Liver (tissue), 9 donors: ENCODE measurements around the gene CIAO3. TPM values are rescaled to one million over a fixed set of nuclear protein-coding genes. Genes with fewer than 3 reads are reported as not detected.

Experiments
- DNase-seq: peaks from one replicate; pipeline ENCODE4 v3.0.0-alpha.2; 2017; ENCODE audit warnings: low spot score
- H3K27ac ChIP-seq, 2 donors: one replicate each; pipeline ENCODE4 v1.7.0; 2013; ENCODE audit warnings: inconsistent platforms in 2 of 2, low read length in 2 of 2, control low read depth in 1 of 2, low read depth in 1 of 2, mild to moderate bottlenecking in 1 of 2
- H3K27me3 ChIP-seq, 4 donors: one replicate each; pipeline versions ENCODE4 v1.6.1 to v1.7.0; 2013; ENCODE audit warnings: low read length in 3 of 4, inconsistent platforms in 1 of 4, mild to moderate bottlenecking in 1 of 4, moderate library complexity in 1 of 4; ENCODE audit not compliant: control insufficient read depth in 4 of 4, insufficient read depth in 4 of 4
- H3K36me3 ChIP-seq, 4 donors: one replicate each; pipeline versions ENCODE4 v1.6.1 to v1.7.0; 2013; ENCODE audit warnings: low read length in 3 of 4, mild to moderate bottlenecking in 3 of 4, low read depth in 1 of 4, moderate library complexity in 1 of 4; ENCODE audit not compliant: control insufficient read depth in 4 of 4, insufficient read depth in 3 of 4
- H3K4me1 ChIP-seq, 4 donors: one replicate each; pipeline versions ENCODE4 v1.6.1 to v1.7.0; 2013; ENCODE audit warnings: low read length in 3 of 4, mild to moderate bottlenecking in 3 of 4, moderate library complexity in 1 of 4; ENCODE audit not compliant: control insufficient read depth in 4 of 4, insufficient read depth in 4 of 4
- H3K4me3 ChIP-seq, 3 donors: one replicate each; pipeline versions ENCODE4 v1.6.1 to v1.7.0; 2013; ENCODE audit warnings: low read length in 3 of 3, control low read depth in 1 of 3, low read depth in 1 of 3, mild to moderate bottlenecking in 1 of 3
- H3K9ac ChIP-seq, 2 donors: one replicate each; pipeline ENCODE4 v1.7.0; 2013; ENCODE audit warnings: low read length in 2 of 2, mild to moderate bottlenecking in 2 of 2, moderate library complexity in 2 of 2, control low read depth in 1 of 2, low read depth in 1 of 2
- H3K9me3 ChIP-seq, 4 donors: one replicate each; pipeline versions ENCODE4 v1.6.1 to v1.7.0; 2013; ENCODE audit warnings: low read length in 3 of 4; ENCODE audit not compliant: control insufficient read depth in 4 of 4
- EGR1 ChIP-seq, 2 donors: IDR thresholded peaks; 2 replicates each; pipeline ENCODE4 v1.6.1; 2016 to 2018; ENCODE audit warnings: antibody characterized with exemption in 2 of 2, low read depth in 2 of 2
- FOXA1 ChIP-seq: IDR thresholded peaks from 2 replicates; pipeline ENCODE4 v1.6.1; 2016; ENCODE audit warnings: antibody characterized with exemption
- FOXA2 ChIP-seq: IDR thresholded peaks from 2 replicates; pipeline ENCODE4 v1.6.1; 2016; ENCODE audit warnings: antibody characterized with exemption
- GABPA ChIP-seq, 2 donors: IDR thresholded peaks in 1 of 2; conservative IDR thresholded peaks in 1 of 2; 2 replicates each; pipeline ENCODE4 v1.6.1; 2016; ENCODE audit warnings: antibody characterized with exemption in 2 of 2, mild to moderate bottlenecking in 1 of 2, moderate library complexity in 1 of 2
- HNF4A ChIP-seq, 2 donors: conservative IDR thresholded peaks; 2 replicates each; pipeline ENCODE4 v1.6.1; 2016; ENCODE audit warnings: antibody characterized with exemption in 2 of 2, mild to moderate bottlenecking in 2 of 2
- HNF4G ChIP-seq: IDR thresholded peaks from 2 replicates; pipeline ENCODE4 v1.6.1; 2016; ENCODE audit warnings: antibody characterized with exemption
- JUND ChIP-seq, 2 donors: IDR thresholded peaks; 2 replicates each; pipeline ENCODE4 v1.6.1; 2016; ENCODE audit warnings: antibody characterized with exemption in 2 of 2
- NR2F2 ChIP-seq: IDR thresholded peaks from 2 replicates; pipeline ENCODE4 v1.6.1; 2016; ENCODE audit warnings: antibody characterized with exemption
- RAD21 ChIP-seq, 2 donors: IDR thresholded peaks; 2 replicates each; pipeline ENCODE4 v1.6.1; 2016; ENCODE audit warnings: antibody characterized with exemption in 2 of 2, mild to moderate bottlenecking in 2 of 2
- RXRA ChIP-seq, 2 donors: IDR thresholded peaks; 2 replicates each; pipeline ENCODE4 v1.6.1; 2017 to 2018; ENCODE audit warnings: antibody characterized with exemption in 2 of 2, mild to moderate bottlenecking in 1 of 2
- SP1 ChIP-seq: IDR thresholded peaks from 2 replicates; pipeline ENCODE4 v1.6.1; 2018; ENCODE audit warnings: antibody characterized with exemption, mild to moderate bottlenecking
- YY1 ChIP-seq: IDR thresholded peaks from 2 replicates; pipeline ENCODE4 v1.6.1; 2016; ENCODE audit warnings: antibody characterized with exemption, mild to moderate bottlenecking
- WGBS: extraction: QIAGEN DNeasy Blood & Tissue Kit; methylation state at CpG from one replicate; pipeline ENCODE4 v1.1.7; 2013; 5-methylcytosine and 5-hydroxymethylcytosine counted together
- polyA plus RNA-seq, 2 donors: library from polyadenylated mRNA; stranded (reverse) in 1 of 2; unstranded in 1 of 2; fragments of 200-250 nt in 1 of 2; fragments of >200 nt in 1 of 2; fragmentation: Nextera tagmentation in 1 of 2; extraction: Ambion mirVana in 1 of 2; gene quantifications; one replicate each; pipeline versions ENCODE4 v1.2.1 to v1.2.3, GENCODE V29; 2013 to 2015
- total RNA-seq, 2 donors: library from RNA; depleted of rRNA; stranded (reverse); fragments of >200 nt; gene quantifications; one replicate each; pipeline ENCODE4 v1.2.3, GENCODE V29; 2014
- TF ChIP-seq, protein P1 (sequence below): IDR thresholded peaks from 2 replicates; pipeline ENCODE4 v1.6.1; 2016; ENCODE audit warnings: antibody characterized with exemption
- TF ChIP-seq, protein P2 (sequence below): IDR thresholded peaks from 2 replicates; pipeline ENCODE4 v1.6.1; 2016; ENCODE audit warnings: antibody characterized with exemption, mild to moderate bottlenecking
- TF ChIP-seq, protein P3 (sequence below): IDR thresholded peaks from 2 replicates; pipeline ENCODE4 v1.6.1; 2016; ENCODE audit warnings: antibody characterized with exemption
- TF ChIP-seq, protein P4 (sequence below): IDR thresholded peaks from 2 replicates; pipeline ENCODE4 v1.6.1; 2016; ENCODE audit warnings: antibody characterized with exemption
- TF ChIP-seq, protein P5 (sequence below): fragments of 150-350 bp; IDR thresholded peaks from 2 replicates; pipeline ENCODE4 v1.5.1; 2017; ENCODE audit warnings: improper control_type of control experiment, low read depth, low read length; ENCODE audit not compliant: missing input control
- donor health status: healthy.
- donor health status: healthy.
- donor health status: healthy.
- donor health status: healthy.
- donor health status: healthy.

Gene CIAO3
- total and polyA plus RNA-seq, 4 donors = 13.2 to 24.3 (median 16.5) TPM

DNA sequence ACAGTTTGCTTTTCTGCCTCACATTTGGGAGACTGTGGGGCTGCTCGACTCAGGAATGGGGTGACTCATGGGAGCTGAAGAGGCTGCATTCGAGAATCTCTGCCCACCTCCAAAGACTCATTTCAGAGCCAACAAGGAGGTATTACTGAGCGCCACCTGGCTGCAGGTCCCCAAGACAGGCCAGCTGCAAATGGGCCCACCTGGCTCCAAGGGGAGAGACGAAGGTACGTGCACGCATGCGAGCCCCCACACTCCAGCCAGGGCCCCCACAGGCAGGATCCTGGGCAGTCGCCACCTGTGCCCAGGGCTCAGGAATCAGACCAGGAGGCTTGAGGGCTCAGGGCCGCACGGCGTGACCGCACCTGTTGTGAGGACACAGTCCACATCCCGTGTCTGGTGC is 7.9 kb downstream of the CIAO3 start:
- no peak overlapping the region for H3K27ac ChIP-seq
- no peaks in the 10 kb centered on the region for H3K27me3 ChIP-seq
- no peak overlapping the region for H3K9ac ChIP-seq
- H3K36me3 ChIP-seq = peaks cover 12 to 56% (median 14%) of the 10 kb centered on the region in 4 donors
- peaks cover 0 to 6% (median 4%) of the 10 kb centered on the region in 4 donors for H3K4me1 ChIP-seq
- no peaks in the 10 kb centered on the region for H3K9me3 ChIP-seq
- WGBS = 94% methylated on average over 13 of the region's 13 CpGs
- H3K4me3 ChIP-seq = no peak overlapping the region
- TF ChIP-seq EGR1 (IDR thresholded peaks at IDR 0.05; ENCODE audit: low read depth in 2 of 2) = no peak
- TF ChIP-seq FOXA1 = no peak
- TF ChIP-seq GABPA (IDR thresholded peaks at IDR 0.05 in 1 of 2, conservative IDR thresholded peaks at IDR 0.05 in 1 of 2) = no peak
- no peak for TF ChIP-seq JUND (IDR thresholded peaks at IDR 0.05)
- TF ChIP-seq HNF4G = no peak
- TF ChIP-seq, protein P1, sequence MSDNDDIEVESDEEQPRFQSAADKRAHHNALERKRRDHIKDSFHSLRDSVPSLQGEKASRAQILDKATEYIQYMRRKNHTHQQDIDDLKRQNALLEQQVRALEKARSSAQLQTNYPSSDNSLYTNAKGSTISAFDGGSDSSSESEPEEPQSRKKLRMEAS = no peak
- TF ChIP-seq NR2F2 = no peak
- TF ChIP-seq, protein P2, sequence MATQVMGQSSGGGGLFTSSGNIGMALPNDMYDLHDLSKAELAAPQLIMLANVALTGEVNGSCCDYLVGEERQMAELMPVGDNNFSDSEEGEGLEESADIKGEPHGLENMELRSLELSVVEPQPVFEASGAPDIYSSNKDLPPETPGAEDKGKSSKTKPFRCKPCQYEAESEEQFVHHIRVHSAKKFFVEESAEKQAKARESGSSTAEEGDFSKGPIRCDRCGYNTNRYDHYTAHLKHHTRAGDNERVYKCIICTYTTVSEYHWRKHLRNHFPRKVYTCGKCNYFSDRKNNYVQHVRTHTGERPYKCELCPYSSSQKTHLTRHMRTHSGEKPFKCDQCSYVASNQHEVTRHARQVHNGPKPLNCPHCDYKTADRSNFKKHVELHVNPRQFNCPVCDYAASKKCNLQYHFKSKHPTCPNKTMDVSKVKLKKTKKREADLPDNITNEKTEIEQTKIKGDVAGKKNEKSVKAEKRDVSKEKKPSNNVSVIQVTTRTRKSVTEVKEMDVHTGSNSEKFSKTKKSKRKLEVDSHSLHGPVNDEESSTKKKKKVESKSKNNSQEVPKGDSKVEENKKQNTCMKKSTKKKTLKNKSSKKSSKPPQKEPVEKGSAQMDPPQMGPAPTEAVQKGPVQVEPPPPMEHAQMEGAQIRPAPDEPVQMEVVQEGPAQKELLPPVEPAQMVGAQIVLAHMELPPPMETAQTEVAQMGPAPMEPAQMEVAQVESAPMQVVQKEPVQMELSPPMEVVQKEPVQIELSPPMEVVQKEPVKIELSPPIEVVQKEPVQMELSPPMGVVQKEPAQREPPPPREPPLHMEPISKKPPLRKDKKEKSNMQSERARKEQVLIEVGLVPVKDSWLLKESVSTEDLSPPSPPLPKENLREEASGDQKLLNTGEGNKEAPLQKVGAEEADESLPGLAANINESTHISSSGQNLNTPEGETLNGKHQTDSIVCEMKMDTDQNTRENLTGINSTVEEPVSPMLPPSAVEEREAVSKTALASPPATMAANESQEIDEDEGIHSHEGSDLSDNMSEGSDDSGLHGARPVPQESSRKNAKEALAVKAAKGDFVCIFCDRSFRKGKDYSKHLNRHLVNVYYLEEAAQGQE = no peak
- TF ChIP-seq YY1 = no peak
- TF ChIP-seq RXRA (IDR thresholded peaks at IDR 0.05) = no peak
- TF ChIP-seq, protein P3, sequence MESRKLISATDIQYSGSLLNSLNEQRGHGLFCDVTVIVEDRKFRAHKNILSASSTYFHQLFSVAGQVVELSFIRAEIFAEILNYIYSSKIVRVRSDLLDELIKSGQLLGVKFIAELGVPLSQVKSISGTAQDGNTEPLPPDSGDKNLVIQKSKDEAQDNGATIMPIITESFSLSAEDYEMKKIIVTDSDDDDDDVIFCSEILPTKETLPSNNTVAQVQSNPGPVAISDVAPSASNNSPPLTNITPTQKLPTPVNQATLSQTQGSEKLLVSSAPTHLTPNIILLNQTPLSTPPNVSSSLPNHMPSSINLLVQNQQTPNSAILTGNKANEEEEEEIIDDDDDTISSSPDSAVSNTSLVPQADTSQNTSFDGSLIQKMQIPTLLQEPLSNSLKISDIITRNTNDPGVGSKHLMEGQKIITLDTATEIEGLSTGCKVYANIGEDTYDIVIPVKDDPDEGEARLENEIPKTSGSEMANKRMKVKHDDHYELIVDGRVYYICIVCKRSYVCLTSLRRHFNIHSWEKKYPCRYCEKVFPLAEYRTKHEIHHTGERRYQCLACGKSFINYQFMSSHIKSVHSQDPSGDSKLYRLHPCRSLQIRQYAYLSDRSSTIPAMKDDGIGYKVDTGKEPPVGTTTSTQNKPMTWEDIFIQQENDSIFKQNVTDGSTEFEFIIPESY = no peak
- no peak for TF ChIP-seq HNF4A (conservative IDR thresholded peaks at IDR 0.05)
- no peak for TF ChIP-seq RAD21 (IDR thresholded peaks at IDR 0.05)
- no peak for TF ChIP-seq FOXA2
- TF ChIP-seq, protein P4, sequence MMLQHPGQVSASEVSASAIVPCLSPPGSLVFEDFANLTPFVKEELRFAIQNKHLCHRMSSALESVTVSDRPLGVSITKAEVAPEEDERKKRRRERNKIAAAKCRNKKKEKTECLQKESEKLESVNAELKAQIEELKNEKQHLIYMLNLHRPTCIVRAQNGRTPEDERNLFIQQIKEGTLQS = no peak
- no peak for TF ChIP-seq SP1
- TF ChIP-seq, protein P5, sequence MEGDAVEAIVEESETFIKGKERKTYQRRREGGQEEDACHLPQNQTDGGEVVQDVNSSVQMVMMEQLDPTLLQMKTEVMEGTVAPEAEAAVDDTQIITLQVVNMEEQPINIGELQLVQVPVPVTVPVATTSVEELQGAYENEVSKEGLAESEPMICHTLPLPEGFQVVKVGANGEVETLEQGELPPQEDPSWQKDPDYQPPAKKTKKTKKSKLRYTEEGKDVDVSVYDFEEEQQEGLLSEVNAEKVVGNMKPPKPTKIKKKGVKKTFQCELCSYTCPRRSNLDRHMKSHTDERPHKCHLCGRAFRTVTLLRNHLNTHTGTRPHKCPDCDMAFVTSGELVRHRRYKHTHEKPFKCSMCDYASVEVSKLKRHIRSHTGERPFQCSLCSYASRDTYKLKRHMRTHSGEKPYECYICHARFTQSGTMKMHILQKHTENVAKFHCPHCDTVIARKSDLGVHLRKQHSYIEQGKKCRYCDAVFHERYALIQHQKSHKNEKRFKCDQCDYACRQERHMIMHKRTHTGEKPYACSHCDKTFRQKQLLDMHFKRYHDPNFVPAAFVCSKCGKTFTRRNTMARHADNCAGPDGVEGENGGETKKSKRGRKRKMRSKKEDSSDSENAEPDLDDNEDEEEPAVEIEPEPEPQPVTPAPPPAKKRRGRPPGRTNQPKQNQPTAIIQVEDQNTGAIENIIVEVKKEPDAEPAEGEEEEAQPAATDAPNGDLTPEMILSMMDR = no peak
- no peak for DNase-seq
